SK-N-SH treated with all-trans-retinoic acid at 6 μM for 48 hours (cell line): Measurements from ENCODE around the gene ARFGEF3.

Source experiments
- BACH2 ChIP-seq: fragments of 250-450 bp; sonication (Bioruptor Pico); IDR thresholded peaks from 2 replicates; pipeline ENCODE4 v1.9.0; 2021; ENCODE audit warnings: mild to moderate bottlenecking, borderline replicate concordance
- CREB5 ChIP-seq: fragments of 250-450 bp; sonication (Bioruptor Pico); IDR thresholded peaks from 2 replicates; pipeline ENCODE4 v1.5.1; 2020; ENCODE audit warnings: low read depth, mild to moderate bottlenecking, moderate library complexity
- CSRNP3 ChIP-seq: fragments of 250-450 bp; sonication (Bioruptor Pico); IDR thresholded peaks from 2 replicates; pipeline ENCODE4 v1.5.1; 2021; ENCODE audit warnings: mild to moderate bottlenecking, moderate library complexity
- ESRRG ChIP-seq: fragments of 250-450 bp; sonication (Bioruptor Pico); IDR thresholded peaks from 2 replicates; pipeline ENCODE4 v1.6.1; 2021; ENCODE audit warnings: mild to moderate bottlenecking
- PATZ1 ChIP-seq: fragments of 250-450 bp; sonication (Bioruptor Pico); IDR thresholded peaks from 2 replicates; pipeline ENCODE4 v1.8.0; 2020; ENCODE audit warnings: mild to moderate bottlenecking, moderate library complexity, borderline replicate concordance
- RARB ChIP-seq: fragments of 250-450 bp; sonication (Bioruptor Pico); IDR thresholded peaks from 2 replicates; pipeline ENCODE4 v1.8.0; 2021; ENCODE audit warnings: mild to moderate bottlenecking, moderate library complexity
- TCF4 ChIP-seq: fragments of 250-450 bp; sonication (Bioruptor Pico); IDR thresholded peaks from 2 replicates; pipeline ENCODE4 v1.8.0; 2021; ENCODE audit warnings: mild to moderate bottlenecking, moderate library complexity, borderline replicate concordance
- TOX ChIP-seq: fragments of 250-450 bp; sonication (Bioruptor Pico); IDR thresholded peaks from 2 replicates; pipeline ENCODE4 v1.8.0; 2021; ENCODE audit warnings: mild to moderate bottlenecking, moderate library complexity, borderline replicate concordance
- ZFP3 ChIP-seq: fragments of 250-450 bp; sonication (Bioruptor Pico); IDR thresholded peaks from 2 replicates; pipeline ENCODE4 v1.5.0; 2020; ENCODE audit warnings: mild to moderate bottlenecking, moderate library complexity

GRCh38 chr6:138285800-138286199 is 124.1 kb downstream of the ARFGEF3 start:
- TF ChIP-seq BACH2 (no peak), RARB (CRISPR knock-in tag) (no peak), CREB5 (no peak), ZFP3 (no peak), TOX (CRISPR knock-in tag) (no peak), TCF4 (CRISPR knock-in tag) (no peak), CSRNP3 (CRISPR knock-in tag) (no peak), ESRRG (CRISPR knock-in tag) (no peak), PATZ1 (CRISPR knock-in tag) (no peak)
